NOMO-1 (cell line): Measurements from ENCODE around the gene RUSC2.

Experiments used
- DNase-seq, 2 experiments: peaks; one replicate each; lab custom pipeline; 2025; ENCODE audit not compliant: unreplicated experiment in 2 of 2; lab: John Stamatoyannopoulos, UW

RUSC2 gene, protein sequence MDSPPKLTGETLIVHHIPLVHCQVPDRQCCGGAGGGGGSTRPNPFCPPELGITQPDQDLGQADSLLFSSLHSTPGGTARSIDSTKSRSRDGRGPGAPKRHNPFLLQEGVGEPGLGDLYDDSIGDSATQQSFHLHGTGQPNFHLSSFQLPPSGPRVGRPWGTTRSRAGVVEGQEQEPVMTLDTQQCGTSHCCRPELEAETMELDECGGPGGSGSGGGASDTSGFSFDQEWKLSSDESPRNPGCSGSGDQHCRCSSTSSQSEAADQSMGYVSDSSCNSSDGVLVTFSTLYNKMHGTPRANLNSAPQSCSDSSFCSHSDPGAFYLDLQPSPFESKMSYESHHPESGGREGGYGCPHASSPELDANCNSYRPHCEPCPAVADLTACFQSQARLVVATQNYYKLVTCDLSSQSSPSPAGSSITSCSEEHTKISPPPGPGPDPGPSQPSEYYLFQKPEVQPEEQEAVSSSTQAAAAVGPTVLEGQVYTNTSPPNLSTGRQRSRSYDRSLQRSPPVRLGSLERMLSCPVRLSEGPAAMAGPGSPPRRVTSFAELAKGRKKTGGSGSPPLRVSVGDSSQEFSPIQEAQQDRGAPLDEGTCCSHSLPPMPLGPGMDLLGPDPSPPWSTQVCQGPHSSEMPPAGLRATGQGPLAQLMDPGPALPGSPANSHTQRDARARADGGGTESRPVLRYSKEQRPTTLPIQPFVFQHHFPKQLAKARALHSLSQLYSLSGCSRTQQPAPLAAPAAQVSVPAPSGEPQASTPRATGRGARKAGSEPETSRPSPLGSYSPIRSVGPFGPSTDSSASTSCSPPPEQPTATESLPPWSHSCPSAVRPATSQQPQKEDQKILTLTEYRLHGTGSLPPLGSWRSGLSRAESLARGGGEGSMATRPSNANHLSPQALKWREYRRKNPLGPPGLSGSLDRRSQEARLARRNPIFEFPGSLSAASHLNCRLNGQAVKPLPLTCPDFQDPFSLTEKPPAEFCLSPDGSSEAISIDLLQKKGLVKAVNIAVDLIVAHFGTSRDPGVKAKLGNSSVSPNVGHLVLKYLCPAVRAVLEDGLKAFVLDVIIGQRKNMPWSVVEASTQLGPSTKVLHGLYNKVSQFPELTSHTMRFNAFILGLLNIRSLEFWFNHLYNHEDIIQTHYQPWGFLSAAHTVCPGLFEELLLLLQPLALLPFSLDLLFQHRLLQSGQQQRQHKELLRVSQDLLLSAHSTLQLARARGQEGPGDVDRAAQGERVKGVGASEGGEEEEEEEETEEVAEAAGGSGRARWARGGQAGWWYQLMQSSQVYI (N-terminal part only)

DNA sequence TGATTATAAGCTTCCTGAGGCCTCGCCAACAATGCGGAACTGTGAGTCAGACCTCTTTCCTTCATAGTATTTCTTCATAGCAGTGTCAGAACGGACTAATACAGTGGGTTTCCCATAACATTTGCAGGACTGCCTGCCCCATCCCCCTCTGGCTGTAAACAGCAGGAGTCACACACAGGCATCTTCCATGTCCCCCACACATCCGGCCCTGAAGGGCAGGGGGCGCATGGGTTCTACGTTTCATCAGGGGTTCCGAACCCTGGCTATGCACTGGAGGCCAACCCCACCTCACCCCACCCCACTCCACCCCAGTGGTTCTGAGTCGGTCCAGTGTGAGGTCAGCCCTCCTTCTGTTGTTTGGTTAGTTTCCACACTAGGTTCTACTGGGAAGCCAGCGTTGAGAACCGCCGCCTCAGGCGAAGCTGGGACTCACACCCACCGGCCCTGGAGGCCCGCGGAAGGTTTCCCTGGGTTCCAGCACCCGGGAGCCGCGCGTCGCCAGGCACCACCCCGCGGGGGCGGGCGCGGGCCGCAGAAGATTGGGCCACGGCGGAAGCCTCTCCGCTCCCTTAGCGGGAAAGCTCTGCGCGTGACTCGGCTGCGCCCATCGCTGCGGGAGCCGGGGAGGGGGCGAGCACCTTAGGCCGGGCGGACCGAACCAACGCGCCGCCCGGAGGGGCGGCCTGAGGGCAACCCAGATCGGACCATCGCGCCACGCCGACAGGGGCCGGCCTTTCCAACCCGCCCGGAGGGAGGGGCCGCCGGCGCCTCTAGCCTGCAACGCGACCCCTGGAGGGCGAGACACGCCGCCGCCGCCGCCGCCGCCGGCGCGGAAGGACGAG, at the start of gene RUSC2:
TSS of gene RUSC2 (plus strand) at position 799 of the 842 bp plus-strand sequence. CDS start 56,411 bp downstream, outside the sequence.
- peak; percentile 84 to 98 for DNase-seq

DNA sequence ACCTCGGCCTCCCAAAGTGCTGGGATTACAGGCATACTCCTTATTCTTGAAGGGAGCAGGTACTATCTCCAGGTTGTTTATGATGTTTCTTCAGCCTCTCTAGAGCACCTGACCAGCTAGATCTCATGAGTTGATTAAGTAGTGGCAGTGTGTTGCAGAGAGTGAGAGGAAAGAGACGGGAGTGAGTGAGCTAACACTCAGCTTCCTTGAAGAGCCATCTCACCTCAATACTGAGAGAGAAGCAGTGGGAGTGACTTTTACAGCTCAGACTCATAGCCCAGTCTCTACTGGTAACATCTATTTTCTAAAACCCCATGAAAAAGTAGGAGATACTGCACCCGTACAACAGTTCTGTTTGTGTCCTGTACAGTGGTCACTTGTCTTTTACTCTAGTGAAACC, 43.9 kb upstream of the RUSC2 start:
- no peak for DNase-seq

DNA sequence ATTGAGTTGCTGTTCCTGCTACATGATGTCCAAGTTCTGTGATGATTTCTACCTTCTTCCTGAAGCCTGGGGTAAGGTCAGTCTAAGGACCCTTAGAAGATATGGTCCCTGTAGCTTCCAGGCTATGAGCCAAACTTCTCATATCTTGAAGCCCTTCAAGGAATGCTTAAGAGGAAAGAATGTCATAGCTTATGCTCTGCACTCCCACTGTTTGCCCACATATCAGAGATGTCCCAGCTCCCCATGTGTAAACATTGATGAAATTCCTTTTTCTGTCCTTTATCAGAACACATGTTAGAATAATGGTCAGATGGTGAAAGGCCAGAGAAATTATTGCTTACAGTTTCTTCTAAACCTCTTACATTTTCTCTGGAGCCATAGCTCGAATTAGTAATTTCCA, 41.4 kb upstream of the RUSC2 start:
- no peak for DNase-seq

DNA sequence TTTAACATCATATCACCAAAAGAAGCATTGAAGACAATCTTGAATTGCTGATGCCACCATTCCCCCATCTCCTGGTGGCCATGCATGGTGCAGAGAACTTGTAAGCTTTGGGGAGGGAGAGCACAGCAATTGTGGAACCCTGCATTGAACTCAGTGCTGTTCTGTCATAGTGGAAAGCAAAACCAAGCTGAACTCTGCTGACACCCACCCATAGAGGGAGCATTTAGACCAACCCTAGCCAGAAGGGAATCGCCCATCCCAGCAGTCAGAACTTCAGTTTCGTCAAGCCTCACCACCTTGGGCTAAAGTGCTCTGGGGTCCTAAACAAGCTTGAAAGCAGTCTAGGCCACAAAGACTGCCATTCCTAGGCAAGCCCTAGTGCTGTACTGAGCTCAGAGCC, 37.4 kb upstream of the RUSC2 start:
- DNase-seq = no peak

DNA sequence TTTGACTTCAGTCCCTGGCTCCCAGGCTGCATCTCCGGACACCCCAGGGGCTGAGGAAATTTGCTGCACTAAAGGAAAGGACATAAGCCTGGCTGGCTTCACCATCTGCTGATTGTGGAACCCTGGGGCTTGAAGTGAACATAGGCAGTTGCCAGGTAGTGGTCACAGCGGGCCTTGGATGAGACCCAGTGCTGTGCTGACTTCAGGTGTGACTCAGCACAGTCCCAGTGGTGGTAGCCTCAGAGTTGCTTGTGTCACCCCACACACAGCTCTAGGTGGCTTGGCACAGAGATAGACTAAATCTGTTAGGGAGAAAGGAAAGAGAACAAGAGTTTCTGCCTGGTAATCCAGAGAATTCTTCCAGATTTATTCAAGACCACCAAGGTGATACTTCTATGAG, 36.1 kb upstream of the RUSC2 start:
- no peak for DNase-seq

DNA sequence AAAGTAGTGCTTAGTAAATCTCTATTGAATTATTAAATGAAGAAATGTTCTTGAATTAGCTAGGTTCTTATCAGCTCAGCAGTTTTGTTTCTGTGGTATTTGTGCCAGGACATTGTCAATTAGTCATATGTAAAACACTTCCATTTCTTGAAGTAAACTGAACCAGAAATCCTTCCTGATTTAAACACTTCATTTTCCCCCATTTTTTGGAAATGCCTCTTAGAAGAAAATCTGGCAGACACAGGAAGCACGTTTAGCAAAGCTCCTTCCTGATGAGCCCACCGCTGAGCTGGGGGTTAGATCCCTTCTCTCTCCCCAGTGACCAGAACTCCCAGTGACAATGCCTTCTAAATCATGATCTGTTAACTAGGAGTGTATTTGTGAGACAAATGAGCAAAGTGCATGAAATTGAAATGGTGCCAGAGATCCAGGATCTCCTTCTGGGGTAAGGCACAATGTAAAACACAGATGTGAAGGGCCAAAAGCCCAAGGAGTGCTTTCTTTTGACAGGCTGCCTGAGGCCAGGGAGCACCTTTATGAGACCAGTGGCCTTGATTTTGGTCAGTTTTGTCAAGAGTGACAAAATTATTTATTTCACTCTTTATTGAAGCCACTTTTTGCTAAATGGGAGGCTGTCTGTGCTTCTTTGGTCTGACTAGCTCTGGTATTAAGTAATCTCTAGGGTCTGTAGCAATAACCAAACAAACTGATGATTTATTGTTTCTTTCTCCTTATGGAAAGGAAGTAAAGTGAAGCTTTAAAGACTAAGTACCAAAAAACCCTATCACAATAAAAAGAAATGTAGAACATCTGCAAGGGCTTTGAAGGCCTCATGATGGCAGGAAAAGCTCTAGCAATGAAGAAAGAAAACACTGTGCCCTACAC, 25.5 kb upstream of the RUSC2 start:
- peak; percentile 66 to 97 for DNase-seq

DNA sequence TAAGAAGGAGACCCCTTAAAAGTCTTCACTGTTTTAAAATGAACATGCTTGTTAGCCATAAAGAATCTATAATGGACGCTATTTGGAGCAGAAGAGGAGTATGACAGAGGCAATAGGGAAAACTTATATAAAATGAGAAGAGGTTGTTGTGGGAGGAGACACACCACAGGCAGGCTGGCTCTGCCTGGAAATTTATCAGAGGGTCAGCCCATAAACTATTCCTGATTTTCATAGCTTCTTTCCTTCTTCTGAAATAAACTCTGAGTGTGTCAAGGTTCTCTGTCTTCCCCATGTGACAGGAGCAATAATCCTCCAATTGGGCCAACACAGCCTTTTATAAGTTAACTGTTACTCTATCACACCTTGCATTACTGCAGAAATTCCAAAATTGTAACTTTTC, 19.6 kb upstream of the RUSC2 start:
- no peak for DNase-seq

DNA sequence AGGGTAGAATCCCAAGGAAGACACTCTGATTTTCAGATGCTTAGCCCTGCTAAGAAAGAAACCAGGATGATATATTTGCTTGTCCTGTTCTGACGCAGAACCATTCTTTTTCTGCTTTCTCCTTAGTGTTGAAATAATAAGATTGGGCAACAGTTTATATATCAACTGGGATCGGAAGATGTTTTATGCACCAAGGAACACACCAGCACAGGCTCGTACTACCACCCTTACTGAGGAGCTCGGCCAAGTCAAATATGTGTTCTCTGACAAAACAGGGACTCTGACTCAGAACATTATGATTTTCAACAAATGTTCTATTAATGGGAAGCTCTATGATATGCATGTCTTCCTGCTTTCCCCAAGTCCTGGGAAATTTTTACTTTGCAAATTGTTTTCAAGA, 19.0 kb upstream of the RUSC2 start:
- DNase-seq = peak in 1 of 2 experiments; percentile 22

DNA sequence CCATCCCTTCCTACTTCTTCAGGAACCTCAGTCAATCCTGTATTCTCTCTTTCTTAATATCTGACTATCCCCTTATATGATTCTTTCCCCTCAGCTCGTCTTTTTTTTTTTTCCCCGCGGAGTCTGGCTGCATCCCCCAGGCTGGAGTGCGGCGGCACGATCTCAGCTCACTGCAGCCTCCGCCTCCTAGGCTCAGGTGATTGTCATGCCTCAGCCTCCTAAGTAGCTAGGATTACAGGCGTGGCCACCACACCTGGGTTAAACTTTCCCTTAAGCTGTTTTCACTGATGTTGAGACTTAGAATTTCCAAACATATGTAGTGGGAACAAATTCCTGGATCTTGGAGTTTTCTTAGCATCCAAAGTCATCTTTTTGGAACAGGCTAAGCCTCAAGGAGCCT, 13.3 kb upstream of the RUSC2 start:
- DNase-seq = no peak

DNA sequence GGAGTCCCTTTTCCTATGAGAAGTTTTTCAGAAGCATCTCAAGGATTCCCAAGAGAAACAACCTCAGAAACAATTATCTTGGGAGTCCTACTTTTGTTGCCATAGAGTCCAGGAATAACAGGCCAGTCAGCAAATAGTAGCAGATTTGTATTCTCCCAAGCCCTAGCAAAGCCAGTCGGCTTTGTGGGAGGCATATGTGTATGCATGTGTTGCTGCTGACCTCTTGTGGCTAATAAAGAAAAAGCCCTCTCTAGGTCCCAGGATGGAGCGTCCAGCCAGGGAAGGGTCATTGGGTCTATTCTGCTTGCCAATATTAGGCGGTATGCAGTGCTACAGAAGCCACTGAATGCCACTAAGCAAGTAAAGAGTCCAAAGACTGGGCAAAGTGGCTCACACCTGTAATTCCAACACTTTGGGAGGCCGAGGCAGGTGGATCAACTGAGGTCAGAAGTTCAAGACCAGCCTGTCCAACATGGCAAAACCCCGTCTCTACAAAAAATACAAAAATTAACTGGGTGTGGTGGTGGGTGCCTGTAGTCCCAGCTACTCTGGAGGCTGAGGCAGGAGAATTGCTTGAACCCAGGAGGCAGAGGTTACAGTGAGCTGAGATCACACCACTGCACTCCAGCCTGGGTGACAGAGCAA, 12.6 kb upstream of the RUSC2 start:
- peak; percentile 49 to 82 for DNase-seq

DNA sequence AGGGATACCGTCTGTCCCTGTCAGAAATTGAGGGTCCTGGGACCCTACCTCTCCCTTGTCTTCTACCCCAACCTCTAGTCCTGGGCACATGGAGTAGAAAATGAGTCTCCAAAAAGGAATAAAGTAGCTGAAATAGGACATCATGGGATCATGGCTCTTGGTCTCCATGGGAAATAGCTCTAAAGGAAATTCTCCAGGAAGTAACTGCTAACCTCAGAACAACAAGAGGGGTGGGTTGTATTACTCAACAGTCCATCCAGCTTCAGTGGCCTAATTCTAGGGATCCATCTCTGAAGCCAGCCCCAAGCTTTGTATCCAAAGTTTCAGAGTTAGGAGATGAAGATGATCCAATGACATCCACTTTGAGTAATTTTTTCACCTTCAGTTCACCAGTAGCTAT, 11.0 kb upstream of the RUSC2 start:
- DNase-seq = no peak

DNA sequence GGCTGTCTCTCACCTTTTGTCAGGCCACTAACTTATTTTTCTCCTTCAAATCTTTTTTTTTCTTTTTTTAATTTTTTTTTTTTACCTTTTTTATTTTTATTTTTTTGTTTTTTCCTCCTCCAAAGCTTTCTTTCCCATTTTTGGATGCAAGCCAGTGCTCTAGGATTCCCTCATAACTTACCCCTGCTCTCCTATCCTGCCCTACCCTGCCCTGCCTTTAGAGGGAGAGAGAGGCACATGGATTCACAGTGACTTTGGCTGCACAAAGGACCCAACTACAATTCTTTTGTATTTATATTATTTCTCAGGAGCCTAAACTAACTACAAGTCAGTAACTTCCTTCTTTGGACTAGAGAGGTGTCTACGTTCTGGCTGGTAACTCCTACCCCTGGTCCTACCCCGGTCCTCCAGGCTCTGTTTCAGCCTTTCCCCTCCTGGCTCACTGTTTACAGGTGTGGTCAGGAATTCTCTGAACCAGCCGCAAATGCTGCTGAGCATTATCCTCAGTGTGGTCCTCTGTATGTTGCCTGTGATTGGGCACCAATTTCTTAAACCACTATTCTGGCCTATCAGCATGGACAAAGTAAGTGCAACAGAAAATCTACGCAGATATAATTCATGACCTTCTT, 8.4 kb upstream of the RUSC2 start:
- peak; percentile 71 to 77 for DNase-seq

DNA sequence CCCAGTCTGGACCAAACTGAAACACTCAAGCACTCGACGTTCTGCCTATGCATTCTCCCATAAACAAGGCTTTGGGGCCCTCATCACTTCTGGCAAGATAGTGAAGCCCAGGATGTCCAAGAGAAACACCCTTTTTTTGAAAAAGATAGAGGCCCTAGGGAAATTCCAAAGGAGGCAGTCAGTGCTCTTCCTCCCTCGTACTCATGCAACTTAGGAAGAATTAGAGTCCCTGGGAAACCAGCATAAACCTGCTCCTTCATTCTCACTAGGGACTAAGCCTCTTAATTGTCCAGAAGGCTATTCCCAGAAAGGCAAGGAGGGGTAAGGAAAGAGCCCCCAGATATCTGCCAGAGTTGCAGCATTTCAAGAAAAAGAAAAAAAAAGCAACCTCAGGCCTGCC, 7.8 kb upstream of the RUSC2 start:
- no peak for DNase-seq

DNA sequence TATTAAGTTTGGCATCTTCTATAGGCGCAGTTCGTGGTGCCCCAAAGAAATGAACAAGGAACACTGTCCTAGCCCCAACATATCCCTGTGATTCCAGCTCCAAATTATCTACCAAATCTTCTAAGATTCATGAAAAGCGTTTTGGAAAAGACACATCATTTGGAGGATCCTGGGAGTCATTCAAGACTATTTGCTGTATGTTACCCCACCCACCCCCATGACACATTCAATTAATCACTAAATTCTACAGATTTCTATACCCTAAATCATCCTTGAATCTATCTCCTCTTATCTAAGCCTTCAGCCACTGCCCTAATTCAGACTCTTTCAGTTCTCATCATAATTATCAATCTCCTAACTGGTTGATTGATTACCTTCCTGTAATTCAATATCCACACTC, 5.5 kb upstream of the RUSC2 start:
- no peak for DNase-seq

DNA sequence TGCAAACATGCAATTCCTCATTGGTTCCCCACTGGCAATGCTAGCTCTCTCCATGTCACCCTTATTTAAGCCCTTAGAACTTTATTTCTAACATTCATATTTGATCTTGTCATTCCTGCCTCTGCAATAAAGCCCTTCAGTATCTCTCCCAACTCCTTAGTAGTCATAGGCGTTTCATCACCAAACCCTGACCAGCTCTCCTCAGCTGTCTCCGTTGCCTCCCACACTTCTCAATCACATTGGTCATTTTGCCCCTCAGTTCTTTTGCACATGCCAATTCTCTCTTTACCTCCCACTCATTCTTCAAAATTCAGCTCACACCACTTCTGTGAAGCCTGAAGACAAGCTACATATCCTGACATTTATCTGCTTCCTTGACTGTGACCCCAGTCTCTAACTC, 2.8 kb upstream of the RUSC2 start:
- DNase-seq = no peak

DNA sequence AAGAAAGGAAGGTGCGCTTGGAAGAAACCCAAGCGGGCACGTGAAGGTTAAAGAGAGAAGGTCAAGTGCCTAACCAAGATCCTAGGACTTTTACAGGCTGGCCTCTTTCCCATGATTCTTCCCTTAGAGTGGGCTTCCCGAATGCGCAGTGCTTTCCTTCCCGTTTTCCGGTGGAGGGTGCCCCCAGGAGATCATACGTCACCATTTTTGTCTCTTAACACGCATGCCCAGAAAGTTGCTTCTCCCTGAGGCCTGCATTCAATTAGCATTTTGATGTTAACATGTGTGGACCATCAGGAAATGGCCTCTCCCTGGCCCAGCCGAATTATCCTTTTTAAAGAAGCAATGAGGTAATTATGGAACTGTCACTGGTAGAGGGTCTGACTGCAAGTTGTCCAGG, 1.9 kb upstream of the RUSC2 start:
- no peak for DNase-seq

DNA sequence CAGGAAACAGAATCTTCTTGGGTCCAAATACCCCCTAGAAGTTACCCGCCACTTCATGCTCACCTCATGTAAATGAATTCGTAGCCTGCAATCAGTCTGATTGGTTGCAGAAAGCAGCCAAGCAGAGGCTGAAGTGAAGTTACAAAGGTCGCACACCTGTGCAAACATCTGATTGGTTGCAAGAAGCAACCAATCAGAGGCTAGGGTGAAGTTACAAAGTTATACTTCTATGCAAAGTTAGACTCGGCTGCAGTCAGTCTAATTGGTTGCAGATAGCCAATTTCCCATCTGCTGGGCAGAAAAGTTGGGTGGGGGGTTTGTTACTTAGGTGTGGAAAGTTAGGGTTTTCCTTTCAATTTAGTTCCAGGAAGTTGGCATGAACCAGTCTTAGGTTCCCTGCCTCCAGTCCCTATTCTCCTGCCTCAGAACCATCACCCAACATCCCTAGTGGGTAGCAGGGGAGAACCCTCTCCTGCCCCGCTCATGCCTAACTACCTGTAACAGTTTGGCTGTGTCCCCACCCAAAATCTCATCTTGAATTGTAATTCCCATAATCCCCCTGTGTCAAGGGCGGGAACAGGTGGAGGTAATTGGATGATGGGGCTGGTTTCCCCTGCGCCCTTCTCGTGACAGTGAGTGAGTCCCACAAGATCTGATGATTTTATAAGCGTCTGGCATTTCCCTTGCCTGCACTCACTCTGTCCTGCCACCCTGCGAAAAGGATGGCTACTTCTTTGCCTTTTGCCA, 1.2 kb upstream of the RUSC2 start:
- no peak for DNase-seq
